Stimulated activated memory B cell treated with anti-CD40 and anti-IgM and Interleukin-4, amounts not matched to agents 10 μg/mL and 1 μg/mL and 100 μg/mL, for 72 hours (primary cell): Measurements from ENCODE around the gene SLC39A13.

Source experiments
- ATAC-seq: fragments of 150-1000 bp; cut with Tn5 transposase; 2 replicates; pipeline ENCODE4 v1.10.0; 2021
- H3K27ac Mint-ChIP-seq: one replicate; pipeline ENCODE4 v1.8.0; 2022; ENCODE audit warnings: mild to moderate bottlenecking, mixed read lengths
- H3K27me3 Mint-ChIP-seq: one replicate; pipeline ENCODE4 v1.8.0; 2022; ENCODE audit warnings: mixed read lengths
- H3K36me3 Mint-ChIP-seq: one replicate; pipeline ENCODE4 v1.8.0; 2022; ENCODE audit warnings: mixed read lengths
- H3K4me1 Mint-ChIP-seq: one replicate; pipeline ENCODE4 v1.8.0; 2022; ENCODE audit warnings: mixed read lengths
- H3K4me3 Mint-ChIP-seq: one replicate; pipeline ENCODE4 v1.8.0; 2022; ENCODE audit warnings: mild to moderate bottlenecking, moderate library complexity, mixed read lengths
- H3K9me3 Mint-ChIP-seq: one replicate; pipeline ENCODE4 v1.8.0; 2022; ENCODE audit warnings: mixed read lengths

Gene SLC39A13

DNA sequence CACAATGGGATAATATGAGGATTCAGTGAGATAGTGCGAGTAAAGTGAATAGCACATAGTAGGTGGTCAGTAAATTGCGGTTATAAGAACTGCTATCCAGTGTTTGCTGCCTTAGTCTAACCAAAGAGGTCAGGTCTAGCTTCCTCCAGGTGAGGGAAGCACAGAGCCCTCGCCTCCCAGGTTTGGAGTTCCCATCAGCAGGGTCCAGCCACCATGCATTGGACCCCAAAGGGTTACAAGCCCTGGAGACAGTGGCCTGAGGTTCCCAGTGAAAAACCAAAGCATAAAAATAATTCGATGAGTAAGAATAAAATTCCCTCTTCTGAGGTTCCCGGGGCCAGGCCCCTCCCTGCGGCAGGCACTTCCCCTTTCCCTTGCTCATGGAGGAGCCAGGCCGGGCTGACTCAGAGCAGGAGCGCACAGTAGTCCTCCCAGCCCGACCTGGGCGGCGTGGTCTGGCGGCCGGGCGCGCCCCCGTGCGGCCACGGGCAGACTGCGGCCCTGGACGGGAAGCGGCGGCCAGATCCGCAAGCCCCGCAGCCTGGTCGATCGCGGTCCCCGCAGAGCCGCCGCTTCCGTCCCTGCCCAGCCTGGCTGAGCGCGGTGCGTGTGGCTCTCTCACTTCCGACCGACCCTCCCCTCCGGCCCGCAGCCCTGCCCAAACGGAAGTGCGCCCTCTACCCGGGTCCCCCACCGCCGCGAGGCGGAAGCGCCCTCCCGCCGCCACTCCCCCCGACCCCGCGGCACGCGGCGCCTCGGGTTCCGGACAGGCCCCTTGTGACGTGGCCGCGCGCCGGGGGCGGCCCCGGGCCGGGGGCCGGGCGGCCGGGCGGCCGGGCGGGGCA is at the start of gene SLC39A13:
Gene SLC39A13 (plus strand): TSS at position 845 of the 845 bp plus-strand sequence. CDS start 1,505 bp downstream, outside the sequence.
- H3K9me3 Mint-ChIP-seq = no peaks in the 10 kb centered on the region
- H3K36me3 Mint-ChIP-seq = peaks cover under 1% of the 10 kb centered on the region
- H3K4me3 Mint-ChIP-seq = peak within 1 kb of the TSS; percentile 98
- no peaks in the 10 kb centered on the region for H3K27me3 Mint-ChIP-seq
- peaks cover 49% of the 10 kb centered on the region for H3K4me1 Mint-ChIP-seq
- ATAC-seq = peak; percentile 92
- H3K27ac Mint-ChIP-seq = peak within 1 kb of the TSS; percentile 92

DNA sequence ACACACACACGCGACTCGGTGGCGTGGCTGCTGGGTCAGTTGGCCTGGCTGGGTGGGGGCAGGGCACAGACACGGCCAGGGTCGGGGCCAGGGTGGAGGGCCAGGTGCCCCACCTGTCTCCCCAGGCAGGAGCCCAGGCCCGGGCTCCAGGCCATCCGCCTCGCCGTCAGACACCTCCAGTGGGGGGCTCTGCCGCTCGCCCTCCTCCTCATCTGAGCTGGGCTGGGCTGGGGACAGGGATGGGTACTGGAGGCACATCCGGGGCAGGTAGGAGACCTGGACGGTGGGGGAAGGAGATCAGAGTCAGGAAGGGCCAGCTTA is 49.7 kb upstream of the SLC39A13 start:
- peaks cover 20% of the 10 kb centered on the region for H3K4me1 Mint-ChIP-seq
- peaks cover 23% of the 10 kb centered on the region for H3K36me3 Mint-ChIP-seq
- ATAC-seq = no peak
- no peaks in the 10 kb centered on the region for H3K27me3 Mint-ChIP-seq
- no peak overlapping the region for H3K27ac Mint-ChIP-seq
- no peak overlapping the region for H3K4me3 Mint-ChIP-seq
- no peaks in the 10 kb centered on the region for H3K9me3 Mint-ChIP-seq

DNA sequence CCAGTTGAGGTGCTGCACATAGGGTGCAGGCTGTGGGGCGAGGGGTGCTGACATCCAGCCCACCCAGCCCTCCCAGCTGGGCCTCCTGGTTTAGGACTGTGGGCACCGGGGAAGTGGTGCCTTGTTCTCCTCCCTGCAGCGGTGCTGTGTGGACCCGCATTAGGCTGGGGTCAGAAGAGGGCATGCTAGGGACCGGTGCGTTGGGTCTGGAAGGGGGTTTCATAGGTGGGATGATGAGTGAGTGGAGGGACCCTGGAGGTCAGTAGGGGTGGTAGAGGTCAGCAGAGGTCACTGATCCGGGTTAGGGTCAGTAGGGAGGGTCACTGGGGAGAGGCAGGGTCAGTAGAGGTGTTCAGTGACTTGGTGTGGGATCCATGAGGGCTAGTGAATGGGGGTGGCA is 49.2 kb upstream of the SLC39A13 start:
- Mint-ChIP-seq H3K9me3 (no peaks in the 10 kb centered on the region), H3K36me3 (peaks cover 23% of the 10 kb centered on the region), H3K4me3 (no peak overlapping the region), H3K27me3 (no peaks in the 10 kb centered on the region), H3K4me1 (peaks cover 21% of the 10 kb centered on the region), H3K27ac (no peak overlapping the region)
- ATAC-seq = no peak

GRCh38 chr11:47359586-47359985 is 48.8 kb upstream of the SLC39A13 start:
- no peaks in the 10 kb centered on the region for H3K27me3 Mint-ChIP-seq
- H3K27ac Mint-ChIP-seq = no peak overlapping the region
- peaks cover 23% of the 10 kb centered on the region for H3K36me3 Mint-ChIP-seq
- H3K4me1 Mint-ChIP-seq = peaks cover 25% of the 10 kb centered on the region
- no peaks in the 10 kb centered on the region for H3K9me3 Mint-ChIP-seq
- H3K4me3 Mint-ChIP-seq = no peak overlapping the region
- ATAC-seq = no peak

DNA sequence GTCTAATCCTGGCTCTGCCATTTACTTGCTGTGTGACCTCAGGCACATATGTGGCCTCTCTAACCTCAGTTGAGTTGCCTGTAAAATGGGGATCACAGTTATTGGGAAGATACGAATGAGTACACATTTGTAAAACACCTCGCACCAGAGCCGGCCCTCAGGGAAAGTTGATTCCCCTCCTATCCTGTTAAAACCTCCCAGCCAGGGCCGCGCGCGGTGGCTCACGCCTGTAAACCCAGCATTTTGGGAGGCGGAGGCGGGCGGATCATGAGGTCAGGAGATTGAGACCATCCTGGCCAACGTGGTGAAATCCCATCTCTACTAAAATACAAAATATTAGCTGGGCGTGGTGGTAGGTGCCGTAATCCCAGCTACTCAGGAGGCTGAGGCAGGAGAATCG is 48.0 kb upstream of the SLC39A13 start:
- peaks cover 28% of the 10 kb centered on the region for H3K4me1 Mint-ChIP-seq
- peaks cover 21% of the 10 kb centered on the region for H3K36me3 Mint-ChIP-seq
- ATAC-seq = no peak
- no peak overlapping the region for H3K27ac Mint-ChIP-seq
- H3K9me3 Mint-ChIP-seq = no peaks in the 10 kb centered on the region
- H3K4me3 Mint-ChIP-seq = no peak overlapping the region
- no peaks in the 10 kb centered on the region for H3K27me3 Mint-ChIP-seq

GRCh38 chr11:47361419-47361818 is 47.0 kb upstream of the SLC39A13 start:
- ATAC-seq = no peak
- Mint-ChIP-seq H3K27ac (peak overlapping the region; percentile 65), H3K9me3 (peaks cover 3% of the 10 kb centered on the region), H3K36me3 (peaks cover 29% of the 10 kb centered on the region), H3K27me3 (no peaks in the 10 kb centered on the region), H3K4me3 (no peak overlapping the region), H3K4me1 (peaks cover 37% of the 10 kb centered on the region)

GRCh38 chr11:47366020-47366490 is 42.3 kb upstream of the SLC39A13 start:
- ATAC-seq = peak; percentile 94

DNA sequence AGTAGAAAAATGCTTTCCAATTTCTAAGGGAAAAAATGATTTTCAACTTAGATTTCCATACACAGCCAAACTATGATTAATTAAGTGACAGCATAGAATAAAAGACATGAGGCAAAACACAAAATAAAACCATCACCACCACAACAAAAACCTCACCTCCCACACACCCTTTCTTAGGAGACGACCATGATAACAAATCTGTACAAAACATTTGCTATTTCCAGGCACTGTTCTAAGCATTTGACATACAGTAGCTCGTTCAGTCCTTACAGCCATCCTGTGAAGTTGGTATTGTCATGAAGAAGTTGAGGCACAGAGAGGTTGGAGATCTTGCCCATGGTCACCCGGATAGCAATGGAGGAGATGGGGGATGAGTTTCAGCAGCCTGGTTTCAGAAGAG is 38.7 kb upstream of the SLC39A13 start:
- H3K27me3 Mint-ChIP-seq = no peaks in the 10 kb centered on the region
- H3K27ac Mint-ChIP-seq = peak overlapping the region; percentile 45
- H3K36me3 Mint-ChIP-seq = peaks cover 59% of the 10 kb centered on the region
- no peak overlapping the region for H3K4me3 Mint-ChIP-seq
- peaks cover 3% of the 10 kb centered on the region for H3K9me3 Mint-ChIP-seq
- ATAC-seq = no peak
- H3K4me1 Mint-ChIP-seq = peaks cover 76% of the 10 kb centered on the region

More at GRCh38 chr11:47366020-47366490, 42.3 kb upstream of the SLC39A13 start:
- H3K9me3 Mint-ChIP-seq = peaks cover 3% of the 10 kb centered on the region
- H3K27me3 Mint-ChIP-seq = no peaks in the 10 kb centered on the region
- peaks cover 61% of the 10 kb centered on the region for H3K4me1 Mint-ChIP-seq
- peak overlapping the region; percentile 84 for H3K27ac Mint-ChIP-seq
- H3K36me3 Mint-ChIP-seq = peaks cover 52% of the 10 kb centered on the region
- H3K4me3 Mint-ChIP-seq = peak overlapping the region; percentile 50

DNA sequence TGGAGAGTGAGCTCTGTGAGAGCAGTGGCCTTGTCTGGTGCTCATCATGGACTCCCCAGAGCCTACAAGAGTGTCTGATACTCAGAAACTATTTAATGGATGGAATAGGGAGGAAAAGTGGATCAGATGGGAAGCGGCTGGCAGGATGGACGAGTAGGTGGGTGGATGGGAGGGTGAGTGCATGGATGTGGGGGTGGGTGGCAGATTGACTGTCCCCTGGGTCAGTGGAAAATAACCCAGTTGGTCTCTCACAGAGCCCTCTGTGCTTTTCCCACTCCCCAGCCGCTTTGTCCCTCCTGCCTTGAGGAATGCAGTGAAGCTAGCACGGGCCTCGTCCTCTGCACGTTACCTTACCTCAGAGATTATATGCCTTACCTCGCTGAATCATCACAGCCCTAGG is 36.0 kb upstream of the SLC39A13 start:
- H3K9me3 Mint-ChIP-seq = no peaks in the 10 kb centered on the region
- H3K4me3 Mint-ChIP-seq = no peak overlapping the region
- H3K36me3 Mint-ChIP-seq = peaks cover 55% of the 10 kb centered on the region
- H3K27me3 Mint-ChIP-seq = no peaks in the 10 kb centered on the region
- H3K4me1 Mint-ChIP-seq = peaks cover 79% of the 10 kb centered on the region
- no peak for ATAC-seq
- H3K27ac Mint-ChIP-seq = peak overlapping the region; percentile 62

DNA sequence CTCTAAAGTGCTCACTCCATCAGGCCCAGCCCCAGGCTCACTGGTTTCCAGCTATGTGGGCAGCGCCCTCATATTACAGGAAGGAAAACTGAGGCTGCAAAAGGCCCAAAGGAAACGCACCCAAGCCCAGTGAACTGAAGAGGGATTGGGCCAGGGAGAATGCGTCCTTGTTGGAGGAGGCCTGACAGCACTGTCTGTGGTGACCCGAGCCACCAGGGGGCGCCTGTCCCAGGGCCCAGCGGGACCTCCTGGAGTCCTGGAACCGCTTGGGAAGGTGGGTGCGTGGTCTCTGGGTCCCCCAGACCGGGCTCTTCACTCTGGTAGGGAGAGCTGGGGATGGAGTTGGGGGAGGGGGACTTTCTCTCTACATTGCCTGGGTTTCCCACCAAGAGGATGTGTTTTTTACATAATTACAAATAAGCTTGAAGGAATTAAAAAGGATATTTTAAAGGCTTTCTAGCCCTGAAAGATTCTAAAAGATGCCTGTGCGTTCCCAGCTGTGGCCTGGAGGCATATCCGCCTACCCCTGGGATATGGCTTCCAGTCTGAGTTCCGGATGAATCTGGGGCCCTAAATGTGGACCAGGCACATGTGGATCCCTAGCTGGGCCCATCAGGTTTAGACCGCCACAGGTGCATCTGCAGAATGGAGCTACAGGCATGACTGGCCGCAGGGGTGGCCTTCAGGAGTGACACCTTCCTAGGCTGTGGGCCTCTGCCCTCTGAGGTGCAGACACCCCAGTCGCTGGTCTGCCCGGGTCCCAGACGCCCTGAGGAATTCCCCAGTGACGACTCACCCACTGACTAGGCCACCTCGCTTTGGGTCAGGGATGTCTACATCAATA is 34.3 kb upstream of the SLC39A13 start:
- Mint-ChIP-seq H3K4me1 (peaks cover 70% of the 10 kb centered on the region), H3K27me3 (no peaks in the 10 kb centered on the region), H3K27ac (no peak overlapping the region), H3K36me3 (peaks cover 53% of the 10 kb centered on the region), H3K4me3 (peak overlapping the region; percentile 42), H3K9me3 (no peaks in the 10 kb centered on the region)
- ATAC-seq = no peak

DNA sequence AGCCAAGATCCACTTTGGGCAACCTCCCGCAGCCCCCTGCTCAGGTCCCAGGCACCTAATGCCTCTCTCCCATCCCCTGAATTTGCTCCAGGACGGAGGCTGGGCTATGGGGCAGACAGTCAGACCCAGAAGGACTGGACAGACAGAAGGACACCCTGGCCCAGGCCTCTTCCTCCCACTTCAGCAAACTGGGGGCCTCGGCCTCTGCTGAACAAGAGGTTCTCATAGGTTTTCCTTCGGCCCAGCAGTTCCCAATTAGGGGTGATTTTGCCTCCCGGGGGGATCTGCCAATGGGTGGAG is 33.7 kb upstream of the SLC39A13 start:
- Mint-ChIP-seq H3K27ac (no peak overlapping the region), H3K36me3 (peaks cover 47% of the 10 kb centered on the region), H3K4me1 (peaks cover 64% of the 10 kb centered on the region), H3K9me3 (no peaks in the 10 kb centered on the region), H3K27me3 (no peaks in the 10 kb centered on the region), H3K4me3 (peak overlapping the region; percentile 54)
- no peak for ATAC-seq

GRCh38 chr11:47375020-47375419 is 33.4 kb upstream of the SLC39A13 start:
- H3K27me3 Mint-ChIP-seq = no peaks in the 10 kb centered on the region
- H3K4me3 Mint-ChIP-seq = peak overlapping the region; percentile 54
- H3K36me3 Mint-ChIP-seq = peaks cover 44% of the 10 kb centered on the region
- ATAC-seq = no peak
- H3K4me1 Mint-ChIP-seq = peaks cover 61% of the 10 kb centered on the region
- H3K9me3 Mint-ChIP-seq = no peaks in the 10 kb centered on the region
- H3K27ac Mint-ChIP-seq = no peak overlapping the region

- Mint-ChIP-seq H3K36me3 (peaks cover 41% of the 10 kb centered on the region), H3K27ac (no peak overlapping the region), H3K9me3 (no peaks in the 10 kb centered on the region), H3K4me3 (no peak overlapping the region), H3K27me3 (no peaks in the 10 kb centered on the region), H3K4me1 (peaks cover 56% of the 10 kb centered on the region)
- no peak for ATAC-seq
Measured at GRCh38 chr11:47375546-47376085, 32.8 kb upstream of the SLC39A13 start.

DNA sequence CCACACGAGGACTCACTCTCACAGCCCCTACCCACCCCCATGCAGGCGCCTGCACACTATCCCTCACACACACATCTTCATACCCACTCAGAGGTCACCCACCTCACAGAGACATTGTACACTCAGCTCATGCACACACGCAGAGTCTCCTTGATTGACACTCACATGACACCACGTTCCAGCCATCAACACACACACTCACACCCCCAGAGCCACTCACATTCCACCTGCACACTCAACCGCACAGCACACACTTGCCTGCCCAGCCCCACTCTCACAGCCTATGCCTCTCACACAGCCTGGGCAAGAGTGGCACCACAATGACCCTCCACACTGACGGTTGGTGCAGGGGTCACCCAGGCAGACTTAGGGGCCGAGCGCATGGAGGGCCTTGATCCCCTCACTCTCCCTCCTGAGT is 32.3 kb upstream of the SLC39A13 start:
- peaks cover 51% of the 10 kb centered on the region for H3K4me1 Mint-ChIP-seq

DNA sequence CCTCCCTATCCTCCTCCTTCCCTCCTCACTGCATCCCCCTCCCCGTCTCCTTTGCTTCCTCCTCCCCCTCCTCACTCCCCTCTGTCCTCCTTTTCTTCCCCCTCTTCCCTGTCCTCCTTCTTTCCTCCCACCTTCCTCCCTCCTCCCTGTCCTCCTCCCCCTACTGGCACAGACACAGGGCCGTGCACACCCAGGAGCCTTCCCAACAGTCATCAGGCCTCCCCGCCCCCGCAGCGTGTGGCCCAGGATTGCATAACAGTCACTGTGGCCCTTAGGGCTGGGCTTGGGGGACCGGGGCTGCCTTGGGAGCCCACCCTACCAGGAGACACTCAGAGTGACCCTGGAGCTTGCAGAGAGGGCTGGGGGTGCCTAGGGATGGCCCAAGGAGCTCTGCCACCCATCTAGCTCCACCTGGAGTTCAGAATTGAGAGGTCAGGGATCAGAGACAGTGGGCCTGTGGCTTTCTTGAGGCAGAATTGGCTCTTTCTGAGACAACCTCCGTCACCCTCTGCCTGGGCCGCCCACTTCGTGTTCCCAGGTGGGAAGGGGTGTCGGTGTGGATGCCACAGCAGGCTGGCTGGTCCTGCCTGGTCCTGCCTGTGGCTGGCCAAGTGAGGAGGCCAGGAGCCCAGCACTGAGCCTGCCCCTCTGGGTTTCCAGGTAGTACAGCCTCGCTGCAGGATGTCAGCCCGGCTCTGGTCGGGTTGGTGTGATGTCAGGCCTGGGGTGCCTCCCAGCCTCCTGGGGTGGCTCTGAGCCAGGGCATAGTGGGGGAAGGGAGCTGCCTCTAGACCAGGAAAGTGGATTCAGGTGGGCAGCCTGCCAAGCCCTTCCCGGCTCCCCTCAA is 31.6 kb upstream of the SLC39A13 start:
- no peak overlapping the region for H3K4me3 Mint-ChIP-seq
- H3K9me3 Mint-ChIP-seq = no peaks in the 10 kb centered on the region
- peak; percentile 66 for ATAC-seq
- H3K27ac Mint-ChIP-seq = no peak overlapping the region
- H3K4me1 Mint-ChIP-seq = peaks cover 48% of the 10 kb centered on the region
- H3K36me3 Mint-ChIP-seq = peaks cover 33% of the 10 kb centered on the region
- H3K27me3 Mint-ChIP-seq = no peaks in the 10 kb centered on the region

More for the DNA sequence above, 32.3 kb upstream of the SLC39A13 start:
- H3K9me3 Mint-ChIP-seq = no peaks in the 10 kb centered on the region
- no peak overlapping the region for H3K4me3 Mint-ChIP-seq
- H3K36me3 Mint-ChIP-seq = peaks cover 36% of the 10 kb centered on the region
- no peak overlapping the region for H3K27ac Mint-ChIP-seq
- no peaks in the 10 kb centered on the region for H3K27me3 Mint-ChIP-seq
- no peak for ATAC-seq
